ENCODE data around the gene WAC. TPM values are rescaled to one million over a fixed set of nuclear protein-coding genes. Genes with fewer than 3 reads are reported as not detected.

Gene WAC
- total and polyA plus RNA-seq, 2 experiments from 2014 or later, result 59.4 to 116 TPM

GRCh38 chr10:28556142-28556541 is 23.2 kb downstream of the WAC start:
- Mint-ChIP-seq H3K4me1 (peaks cover 53% of the 10 kb centered on the region), H3K4me3 (no peak overlapping the region), H3K27ac (no peak overlapping the region), H3K27me3 (ENCODE audit: insufficient read depth, low read depth, poor library complexity) (peaks cover 5% of the 10 kb centered on the region), H3K9me3 (no peaks in the 10 kb centered on the region), H3K36me3 (ENCODE audit: low read depth) (peaks cover 52% of the 10 kb centered on the region)
- Histone ChIP-seq H2AFZ (no peak overlapping the region), H3K27ac (ENCODE audit: low read depth) (no peak overlapping the region), H3K27me3 (ENCODE audit: insufficient read depth) (no peaks in the 10 kb centered on the region), H3F3A (replicated peaks; ENCODE audit: low read depth) (no peaks in the 10 kb centered on the region), H3K4me2 (no peak overlapping the region), H3K9me2 (ENCODE audit: insufficient read depth) (no peaks in the 10 kb centered on the region), H3K4me3 (no peak overlapping the region), H3K79me2 (replicated peaks; ENCODE audit: insufficient read depth) (peaks cover 100% of the 10 kb centered on the region), H4K20me1 (replicated peaks; ENCODE audit: insufficient read depth) (peaks cover 73% of the 10 kb centered on the region), H3K4me1 (ENCODE audit: insufficient read depth) (peaks cover 18% of the 10 kb centered on the region), H3K36me3 (ENCODE audit: insufficient read depth) (no peaks in the 10 kb centered on the region; the same call in 1 of the 2 replicates)
- no peak for DNase-seq (ENCODE audit: low spot score)
- ATAC-seq, result no peak
- TF ChIP-seq ZNF331 (CRISPR knock-in tag; IDR thresholded peaks at IDR 0.05; ENCODE audit: low read depth), result no peak
- no peak for TF ChIP-seq CTCF (conservative IDR thresholded peaks at IDR 0.05; ENCODE audit: low read depth in 2 of 2)

- Histone ChIP-seq H3K36me3 (ENCODE audit: insufficient read depth) (no peaks in the 10 kb centered on the region; the same call in 1 of the 2 replicates), H3K9me2 (ENCODE audit: insufficient read depth) (no peaks in the 10 kb centered on the region)
- no peak overlapping the region for H3K27ac Mint-ChIP-seq
- no peak for TF ChIP-seq CREB1 (CRISPR knock-in tag; IDR thresholded peaks at IDR 0.05; ENCODE audit: low read depth)
- no peak for TF ChIP-seq STAT1 (IDR thresholded peaks at IDR 0.05; ENCODE audit: unreplicated experiment)
- TF ChIP-seq ZNF331 (CRISPR knock-in tag; IDR thresholded peaks at IDR 0.05; ENCODE audit: low read depth), result no peak
- TF ChIP-seq CTCF (conservative IDR thresholded peaks at IDR 0.05; ENCODE audit: low read depth in 2 of 2), result no peak
- TF ChIP-seq REST (IDR thresholded peaks at IDR 0.05; ENCODE audit: unreplicated experiment), result no peak
- TF ChIP-seq JUNB (IDR thresholded peaks at IDR 0.05; ENCODE audit: unreplicated experiment), result no peak
- no peak for TF ChIP-seq ETS1 (IDR thresholded peaks at IDR 0.05)
- TF ChIP-seq EZH2 (IDR thresholded peaks at IDR 0.05; ENCODE audit: low read depth, unreplicated experiment), result no peak
- no peak for TF ChIP-seq EZH2phosphoT487 (IDR thresholded peaks at IDR 0.05; ENCODE audit: unreplicated experiment)
- no peak for TF ChIP-seq POLR2AphosphoS5 (IDR thresholded peaks at IDR 0.05; ENCODE audit: low read depth)
Measured at GRCh38 chr10:28558186-28558585, 25.3 kb downstream of the WAC start.

More at GRCh38 chr10:28558186-28558585, 25.3 kb downstream of the WAC start:
- no peaks in the 10 kb centered on the region for H3K27me3 Mint-ChIP-seq (ENCODE audit: insufficient read depth, low read depth, poor library complexity)
- H3K27me3 ChIP-seq (ENCODE audit: insufficient read depth), result no peaks in the 10 kb centered on the region
- ATAC-seq (no peak), DNase-seq (ENCODE audit: low spot score) (no peak)
- H3K4me3 Mint-ChIP-seq, result no peak overlapping the region
- H3F3A ChIP-seq (replicated peaks; ENCODE audit: low read depth), result no peaks in the 10 kb centered on the region
- peaks cover 48% of the 10 kb centered on the region for H3K4me1 Mint-ChIP-seq
- H3K27ac ChIP-seq (ENCODE audit: low read depth), result no peak overlapping the region
- no peak overlapping the region for H3K4me2 ChIP-seq
- peaks cover 100% of the 10 kb centered on the region for H3K79me2 ChIP-seq (replicated peaks; ENCODE audit: insufficient read depth)
- peaks cover 72% of the 10 kb centered on the region for H4K20me1 ChIP-seq (replicated peaks; ENCODE audit: insufficient read depth)
- H3K4me3 ChIP-seq, result no peak overlapping the region
- no peak overlapping the region for H2AFZ ChIP-seq
- H3K36me3 Mint-ChIP-seq (ENCODE audit: low read depth), result peaks cover 55% of the 10 kb centered on the region
- H3K9me3 Mint-ChIP-seq, result no peaks in the 10 kb centered on the region
- H3K4me1 ChIP-seq (ENCODE audit: insufficient read depth), result peaks cover 25% of the 10 kb centered on the region
